HG03175 (cell line): ENCODE measurements around the gene CFDP1.
A peak's percentile ranks its signal among the peaks of the same experiment; 100 is the strongest.

Source experiments
- ATAC-seq: cut with Tn5 transposase; IDR thresholded peaks from one replicate; pipeline ENCODE4 v1.9.1; 2021; ENCODE audit warnings: mild to moderate bottlenecking, moderate library complexity; ENCODE audit not compliant: unreplicated experiment

The CFDP1 gene

GRCh38 chr16:75326333-75326732 lies 107.0 kb downstream of the CFDP1 start:
- ATAC-seq: no peak

DNA sequence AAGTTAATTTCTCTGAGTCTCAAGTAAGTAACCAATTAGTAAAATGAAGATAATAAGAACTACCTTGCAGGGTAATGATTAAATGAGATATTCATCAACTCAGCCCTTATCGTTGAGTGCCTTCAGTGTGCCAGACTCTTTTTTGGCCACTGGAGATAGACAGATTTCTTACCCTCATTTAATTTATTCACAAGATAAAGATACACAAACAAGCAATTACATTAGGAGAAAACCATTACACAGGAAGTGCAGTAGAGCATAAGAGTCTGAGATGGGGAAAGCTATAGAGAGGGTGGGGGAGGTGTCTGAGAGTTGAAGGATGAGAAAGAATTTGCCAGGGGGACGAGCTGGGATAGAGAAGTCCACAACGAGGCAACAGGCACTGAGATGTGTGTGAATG lies 109.4 kb downstream of the CFDP1 start:
- no peak for ATAC-seq

DNA sequence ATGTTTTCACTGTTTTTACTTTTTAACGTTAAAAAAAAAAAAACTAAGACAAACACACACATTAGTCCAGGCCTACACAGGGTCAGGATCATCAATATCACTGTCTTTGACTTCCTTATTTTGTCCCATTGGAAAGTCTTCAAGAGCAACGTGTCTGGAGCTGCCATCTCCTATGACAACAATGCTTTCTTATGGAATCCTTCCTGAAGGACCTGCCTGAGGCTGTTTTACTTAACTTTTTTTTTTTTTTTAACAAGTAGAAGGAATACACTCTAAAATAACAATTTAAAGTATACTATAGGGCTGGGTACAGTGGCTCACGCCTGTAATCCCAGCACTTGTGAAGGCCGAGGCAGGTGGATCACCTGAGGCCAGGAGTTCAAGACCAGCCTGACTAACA lies 110.1 kb downstream of the CFDP1 start:
- ATAC-seq: no peak

- no peak for ATAC-seq
Measured at GRCh38 chr16:75322740-75323139, 110.6 kb downstream of the CFDP1 start.

GRCh38 chr16:75320435-75320834 lies 112.9 kb downstream of the CFDP1 start:
- ATAC-seq: no peak

DNA sequence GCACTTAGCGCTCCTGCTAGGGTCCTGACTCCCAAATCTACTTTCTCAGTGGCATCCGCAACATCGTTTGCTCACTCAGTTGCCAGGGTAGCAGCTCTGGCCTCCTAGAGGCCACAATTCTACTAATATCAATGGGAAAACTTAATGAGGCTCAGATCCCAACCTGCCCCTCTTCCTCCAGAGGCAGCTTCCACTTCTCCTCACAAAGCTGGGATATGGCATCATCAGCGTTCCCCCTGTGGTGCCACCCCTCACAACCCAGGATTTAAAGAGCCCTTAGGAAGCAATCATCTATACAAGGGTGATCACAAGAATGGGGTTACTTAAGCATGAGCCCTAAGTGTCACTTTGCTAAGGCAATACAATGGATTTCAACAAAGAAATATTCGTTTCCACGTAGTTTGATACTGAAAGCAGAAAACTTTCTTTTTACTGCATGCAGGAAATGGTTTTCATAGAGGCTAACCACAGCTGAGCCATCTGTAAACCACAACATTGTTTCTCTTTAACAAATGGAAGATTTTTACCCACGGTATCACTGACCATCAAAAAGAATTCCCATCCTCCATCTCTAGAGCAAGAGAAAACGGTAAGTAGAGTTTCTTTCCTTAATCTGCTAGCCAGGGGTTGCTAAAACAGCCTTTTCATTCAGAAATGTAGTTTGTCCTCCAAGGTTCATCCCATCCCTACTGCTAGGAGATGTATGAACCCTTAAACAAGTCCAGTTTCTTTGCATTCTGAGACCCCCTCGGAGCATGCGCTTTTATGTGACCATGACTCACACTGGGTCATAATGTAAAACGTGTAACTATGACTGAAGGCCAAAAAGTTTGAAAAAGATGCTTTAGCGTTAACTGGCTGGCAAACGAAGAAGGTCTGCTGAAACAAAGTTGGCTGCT lies 113.5 kb downstream of the CFDP1 start:
- peak; percentile 75 for ATAC-seq

DNA sequence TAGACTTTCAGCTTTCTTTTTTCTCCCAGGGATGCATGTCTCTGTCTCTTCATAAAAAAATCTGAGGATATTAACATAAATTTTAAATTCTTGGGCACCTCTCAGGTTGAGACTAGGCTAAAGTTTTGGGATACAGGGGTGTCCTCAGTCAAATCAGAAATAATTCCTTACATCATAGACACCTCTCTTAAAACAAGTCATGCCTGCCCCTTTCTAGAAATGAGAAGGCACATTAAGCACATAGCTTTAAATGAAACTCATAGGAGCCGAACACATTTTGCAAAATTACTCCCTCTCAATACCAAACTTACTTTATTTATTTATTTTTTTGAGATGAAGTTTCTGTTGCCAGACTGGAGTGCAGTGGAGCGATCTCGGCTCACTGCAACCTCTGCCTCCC lies 114.6 kb downstream of the CFDP1 start:
- ATAC-seq: no peak

- no peak for ATAC-seq
Measured at GRCh38 chr16:75317532-75317931, 115.8 kb downstream of the CFDP1 start.

DNA sequence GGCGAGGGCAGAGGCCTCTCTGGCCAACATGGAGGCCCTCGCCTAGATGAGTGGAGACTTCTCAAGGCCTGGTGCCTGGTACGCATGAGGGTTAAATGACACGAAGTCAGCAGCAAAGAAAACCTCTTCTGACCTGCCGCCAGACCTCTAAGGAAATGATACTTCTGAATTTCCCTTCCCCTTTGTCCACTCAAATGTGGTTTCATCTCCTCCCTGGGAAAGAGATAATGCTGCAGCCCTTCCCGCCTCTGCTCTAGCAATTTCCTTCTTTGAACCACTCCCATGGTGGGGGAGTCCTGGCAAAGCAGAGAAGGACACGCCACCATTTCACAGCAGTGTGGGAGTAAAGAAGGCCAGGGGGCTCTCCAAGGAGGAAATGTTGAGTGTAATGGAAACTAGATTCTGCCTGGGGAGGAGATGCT lies 116.2 kb downstream of the CFDP1 start:
- ATAC-seq: no peak

- no peak for ATAC-seq
Measured at GRCh38 chr16:75315539-75316306, 117.6 kb downstream of the CFDP1 start.

DNA sequence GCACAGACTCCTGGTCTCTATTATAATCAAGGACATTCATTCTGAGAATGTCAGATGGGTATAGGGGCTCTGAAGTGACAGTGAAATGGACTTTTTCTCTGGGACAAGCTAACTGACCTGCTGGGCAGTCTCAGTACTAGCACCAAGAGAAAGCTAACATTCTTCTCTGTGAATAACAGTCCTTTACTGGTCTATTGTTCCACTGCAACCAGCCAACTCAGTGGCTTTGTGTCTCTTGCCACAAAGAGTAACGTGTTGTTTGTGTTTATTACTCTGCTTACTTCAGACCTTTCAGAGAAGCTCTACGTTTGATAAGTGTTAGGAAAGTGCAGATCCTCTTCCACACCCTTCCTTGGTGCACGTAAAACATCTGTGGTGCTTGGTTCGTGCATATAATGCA lies 120.4 kb downstream of the CFDP1 start:
- no peak for ATAC-seq

- no peak for ATAC-seq
Measured at GRCh38 chr16:75311383-75311938, 121.8 kb downstream of the CFDP1 start.

GRCh38 chr16:75310541-75310940 lies 122.8 kb downstream of the CFDP1 start:
- ATAC-seq: no peak

DNA sequence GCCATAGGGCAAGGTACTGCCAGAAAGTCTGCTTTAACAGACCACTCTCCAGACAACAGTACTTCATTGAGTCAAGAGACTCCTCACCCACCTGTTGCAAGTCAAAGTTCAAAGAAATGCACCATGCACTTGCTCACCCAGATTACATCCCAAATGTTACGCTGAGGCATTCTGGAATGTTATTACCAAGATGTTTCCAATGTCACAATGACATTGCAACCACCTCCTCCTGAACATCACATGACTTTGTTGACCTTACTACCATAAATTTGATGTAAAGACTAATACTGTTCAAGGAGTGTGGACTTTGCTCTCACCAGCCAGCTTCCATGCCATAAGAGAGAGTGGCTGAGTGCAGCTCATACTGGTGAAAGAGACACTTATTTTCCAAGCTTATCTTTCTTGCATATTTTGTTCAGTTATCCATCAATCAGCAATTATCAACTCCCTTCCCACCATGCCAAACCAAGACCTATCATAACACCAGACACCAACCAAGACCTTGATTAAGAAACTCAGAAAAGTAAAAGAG lies 123.3 kb downstream of the CFDP1 start:
- no peak for ATAC-seq

DNA sequence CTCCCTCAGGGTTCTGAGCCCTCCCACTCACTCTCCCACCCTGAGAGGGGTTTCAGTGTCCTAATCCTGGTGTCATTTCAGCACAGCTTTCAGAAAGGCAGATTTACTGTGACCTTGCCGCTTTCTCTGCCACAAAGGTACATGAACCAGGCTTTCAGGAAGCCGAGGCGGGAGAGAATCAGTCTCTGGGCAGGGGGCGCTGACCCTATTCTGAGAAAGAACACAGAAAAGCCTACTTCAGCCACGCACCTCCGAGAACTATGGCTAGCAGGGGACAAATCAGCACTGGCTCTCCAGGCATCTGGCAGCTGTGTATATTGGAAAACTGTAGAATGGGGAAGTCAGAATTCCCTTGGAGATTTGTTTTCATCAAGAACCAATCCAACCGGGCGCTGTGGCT lies 124.1 kb downstream of the CFDP1 start:
- no peak for ATAC-seq

DNA sequence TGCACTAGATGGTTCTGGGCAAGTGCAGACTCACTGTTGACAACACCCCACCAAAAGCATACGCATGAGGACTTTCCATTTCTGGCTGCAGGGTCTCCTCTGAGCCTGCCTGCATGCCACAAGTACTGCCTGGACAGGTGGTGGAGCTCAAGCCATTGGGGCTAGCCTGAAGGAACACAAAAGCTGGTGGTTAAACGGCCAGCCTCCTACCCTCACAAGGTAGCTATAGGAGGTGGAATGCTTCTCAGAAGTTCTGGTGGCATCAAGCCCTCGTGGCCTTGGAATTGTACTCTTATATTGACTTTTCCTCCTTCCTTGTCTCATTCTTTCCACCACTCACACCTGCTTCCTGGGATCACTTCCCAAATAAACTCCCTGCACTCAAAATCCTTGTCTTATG lies 125.3 kb downstream of the CFDP1 start:
- no peak for ATAC-seq

- no peak for ATAC-seq
Measured at GRCh38 chr16:75307506-75307905, 125.8 kb downstream of the CFDP1 start.

- no peak for ATAC-seq
Measured at GRCh38 chr16:75306099-75306762, 127.1 kb downstream of the CFDP1 start.

DNA sequence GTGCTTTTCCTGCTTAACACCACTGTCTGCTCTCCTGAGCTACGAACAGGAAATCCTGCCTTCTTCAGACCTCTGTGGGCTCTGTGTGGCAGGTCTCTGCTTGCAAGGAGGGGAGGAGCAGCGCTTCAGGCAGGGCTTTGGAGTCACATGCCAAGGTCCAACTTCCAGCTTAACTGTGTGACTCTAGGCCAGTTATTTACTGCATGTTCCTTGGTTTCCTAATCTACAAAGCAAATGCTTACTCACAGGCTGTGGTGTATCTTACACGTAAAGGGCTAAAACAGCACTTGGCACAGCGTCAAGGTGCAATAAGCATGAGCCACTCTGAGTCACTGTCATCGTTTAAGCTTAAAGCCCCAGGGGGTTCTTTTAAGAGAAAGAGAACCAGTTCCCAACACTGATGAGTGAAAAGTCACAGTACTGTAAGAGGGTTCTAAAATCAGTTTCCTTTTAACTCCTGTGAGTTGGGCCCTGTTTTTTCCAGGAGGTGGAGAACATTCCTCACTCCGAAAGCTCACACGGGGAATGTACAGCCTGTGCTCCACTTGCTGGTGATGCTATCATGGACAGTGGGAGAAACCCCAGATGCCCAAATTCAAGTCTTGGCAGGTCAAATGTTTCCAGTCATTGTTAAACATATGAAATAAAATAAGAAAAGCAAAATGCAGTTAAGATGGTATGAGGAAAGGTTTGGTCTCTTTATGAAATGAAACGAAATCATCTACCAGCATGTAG lies 127.8 kb downstream of the CFDP1 start:
- ATAC-seq: peak; percentile 89
